ENCODE data around the gene RIN2.
"Not testable (repeated sequence)": the region's sequence is repeated elsewhere in the genome, so short reads cannot be mapped to it uniquely, and the experiment has no call there.

RIN2 gene

DNA sequence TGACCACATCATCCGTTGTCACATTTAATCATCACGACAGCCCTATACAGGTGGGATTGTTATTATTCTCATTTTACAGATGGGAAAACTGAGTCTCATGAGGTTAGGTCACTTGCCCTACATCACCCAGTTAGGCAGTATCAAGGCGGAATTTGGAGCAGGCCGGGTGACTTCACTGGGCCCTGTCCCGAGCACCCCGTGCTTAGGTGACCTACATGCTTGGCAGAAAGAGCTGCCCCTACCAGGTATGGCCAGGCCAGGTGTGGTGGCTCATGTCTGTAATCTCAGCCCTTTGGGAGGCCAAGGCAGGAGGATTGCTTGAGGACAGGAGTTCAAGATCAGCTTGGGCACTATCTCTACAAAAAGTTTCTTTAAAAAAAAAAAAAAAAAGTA, 44.0 kb downstream of the RIN2 start:
- DNase-seq (ENCODE audit: low read depth, low spot score), result no peak
- H3K4me1 ChIP-seq (ENCODE audit: insufficient read depth, insufficient read length), result no peaks in the 10 kb centered on the region
- H3K9me3 ChIP-seq (ENCODE audit: insufficient read depth, low read length), result no peaks in the 10 kb centered on the region
- no peak overlapping the region for H3K4me3 ChIP-seq (ENCODE audit: insufficient read length, low read depth)
- H3K27me3 ChIP-seq (ENCODE audit: insufficient read depth, insufficient read length), result no peaks in the 10 kb centered on the region
- no peak overlapping the region for H3K9ac ChIP-seq (ENCODE audit: insufficient read length, low read depth)
- TF ChIP-seq SUZ12 (IDR thresholded peaks at IDR 0.05; ENCODE audit: extremely low read depth, insufficient read depth, insufficient read length), result no peak
- TF ChIP-seq ZNF274 (IDR thresholded peaks at IDR 0.05; ENCODE audit: low read depth, low read length), result no peak
- no peak for TF ChIP-seq YY1 (IDR thresholded peaks at IDR 0.05; ENCODE audit: insufficient read depth, insufficient read length)
- peaks cover 5% of the 10 kb centered on the region for H3K36me3 ChIP-seq (ENCODE audit: insufficient read depth, insufficient read length, low read length)

DNA sequence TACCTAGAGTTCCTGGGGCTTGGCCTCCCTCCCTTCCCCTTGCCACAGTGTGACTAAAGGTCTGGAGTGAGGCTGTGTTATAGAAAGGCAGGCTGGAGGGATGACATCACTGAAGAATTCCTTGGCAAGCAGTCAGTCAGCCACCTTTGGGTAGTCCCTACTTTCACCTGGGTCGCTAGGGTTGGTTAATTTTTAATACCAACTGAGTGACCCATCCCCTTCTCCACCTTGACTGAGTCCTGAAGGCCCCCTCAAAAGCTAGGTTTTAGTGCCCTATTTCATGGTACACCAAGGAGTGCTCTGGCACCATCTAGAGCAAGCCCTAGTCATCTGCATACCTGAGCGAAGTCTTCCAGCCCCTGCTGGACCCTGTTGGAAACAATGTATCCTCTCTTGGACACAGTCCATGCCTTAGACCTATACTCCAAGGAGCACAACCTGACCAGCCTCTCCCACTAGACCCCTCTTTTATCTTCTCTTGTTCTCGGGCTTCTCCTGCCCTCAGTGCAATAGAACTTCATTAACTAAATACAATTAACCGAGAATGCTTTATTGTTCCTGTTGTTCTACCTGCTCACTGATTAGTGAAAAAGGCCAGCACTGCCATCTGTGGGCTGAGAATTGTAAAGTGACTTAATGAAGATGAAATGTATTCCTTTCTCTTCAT, 44.6 kb downstream of the RIN2 start:
- TF ChIP-seq ZNF274 (IDR thresholded peaks at IDR 0.05; ENCODE audit: low read depth, low read length) (no peak), YY1 (IDR thresholded peaks at IDR 0.05; ENCODE audit: insufficient read depth, insufficient read length) (no peak), SUZ12 (IDR thresholded peaks at IDR 0.05; ENCODE audit: extremely low read depth, insufficient read depth, insufficient read length) (no peak)
- H3K9me3 ChIP-seq (ENCODE audit: insufficient read depth, low read length), result no peaks in the 10 kb centered on the region
- H3K27me3 ChIP-seq (ENCODE audit: insufficient read depth, insufficient read length), result no peaks in the 10 kb centered on the region
- DNase-seq (ENCODE audit: low read depth, low spot score), result no peak
- no peaks in the 10 kb centered on the region for H3K4me1 ChIP-seq (ENCODE audit: insufficient read depth, insufficient read length)
- no peak overlapping the region for H3K4me3 ChIP-seq (ENCODE audit: insufficient read length, low read depth)
- peaks cover 5% of the 10 kb centered on the region for H3K36me3 ChIP-seq (ENCODE audit: insufficient read depth, insufficient read length, low read length)
- H3K9ac ChIP-seq (ENCODE audit: insufficient read length, low read depth), result no peak overlapping the region

DNA sequence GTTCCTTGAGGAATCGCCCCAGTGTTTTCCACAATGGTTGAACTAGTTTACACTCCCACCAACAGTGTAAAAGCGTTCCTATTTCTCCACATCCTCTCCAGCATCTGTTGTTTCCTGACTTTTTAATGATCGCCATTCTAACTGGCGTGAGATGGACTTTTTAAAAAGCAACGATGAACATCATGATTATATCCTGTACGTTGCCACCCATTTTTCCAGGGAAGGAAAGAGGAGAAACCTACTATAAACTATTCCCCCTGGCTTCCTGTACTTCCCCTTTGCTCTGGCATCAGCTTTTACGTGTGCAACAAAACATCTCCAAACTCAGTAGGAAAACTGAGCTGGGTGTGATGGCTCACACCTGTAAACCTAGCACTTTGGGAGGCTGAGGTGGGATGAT, 48.2 kb downstream of the RIN2 start:
- DNase-seq (ENCODE audit: low read depth, low spot score); H3K27me3 ChIP-seq (ENCODE audit: insufficient read depth, insufficient read length); H3K4me1 ChIP-seq (ENCODE audit: insufficient read depth, insufficient read length); H3K4me3 ChIP-seq (ENCODE audit: insufficient read length, low read depth); H3K36me3 ChIP-seq (ENCODE audit: insufficient read depth, insufficient read length, low read length); H3K9me3 ChIP-seq (ENCODE audit: insufficient read depth, low read length); H3K9ac ChIP-seq (ENCODE audit: insufficient read length, low read depth): not testable (repeated sequence)

DNA sequence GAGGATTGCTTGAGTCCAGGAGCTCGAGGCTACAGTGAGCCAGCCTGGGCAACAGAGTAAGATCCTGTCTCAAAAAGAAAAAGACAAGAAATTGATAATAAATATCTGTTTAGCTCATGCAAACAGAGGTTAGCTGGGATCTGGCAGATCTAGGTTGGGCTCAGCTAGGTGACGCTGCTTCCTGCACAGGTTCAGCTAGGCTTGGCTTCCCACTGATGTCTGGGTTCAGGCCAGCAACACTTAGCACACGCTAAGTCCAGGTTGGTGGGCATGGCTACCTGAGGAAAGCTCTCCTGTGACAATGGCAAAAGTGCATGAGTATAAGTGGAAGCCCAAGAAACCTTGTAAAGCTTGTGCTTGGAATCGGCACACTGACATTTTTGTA, 48.7 kb downstream of the RIN2 start:
- Histone ChIP-seq H3K27me3 (ENCODE audit: insufficient read depth, insufficient read length) (no peaks in the 10 kb centered on the region), H3K9ac (ENCODE audit: insufficient read length, low read depth) (no peak overlapping the region), H3K4me1 (ENCODE audit: insufficient read depth, insufficient read length) (no peaks in the 10 kb centered on the region), H3K36me3 (ENCODE audit: insufficient read depth, insufficient read length, low read length) (no peaks in the 10 kb centered on the region), H3K4me3 (ENCODE audit: insufficient read length, low read depth) (no peak overlapping the region), H3K9me3 (ENCODE audit: insufficient read depth, low read length) (no peaks in the 10 kb centered on the region)
- TF ChIP-seq YY1 (IDR thresholded peaks at IDR 0.05; ENCODE audit: insufficient read depth, insufficient read length) (no peak), SUZ12 (IDR thresholded peaks at IDR 0.05; ENCODE audit: extremely low read depth, insufficient read depth, insufficient read length) (no peak), ZNF274 (IDR thresholded peaks at IDR 0.05; ENCODE audit: low read depth, low read length) (no peak)
- DNase-seq (ENCODE audit: low read depth, low spot score), result no peak

DNA sequence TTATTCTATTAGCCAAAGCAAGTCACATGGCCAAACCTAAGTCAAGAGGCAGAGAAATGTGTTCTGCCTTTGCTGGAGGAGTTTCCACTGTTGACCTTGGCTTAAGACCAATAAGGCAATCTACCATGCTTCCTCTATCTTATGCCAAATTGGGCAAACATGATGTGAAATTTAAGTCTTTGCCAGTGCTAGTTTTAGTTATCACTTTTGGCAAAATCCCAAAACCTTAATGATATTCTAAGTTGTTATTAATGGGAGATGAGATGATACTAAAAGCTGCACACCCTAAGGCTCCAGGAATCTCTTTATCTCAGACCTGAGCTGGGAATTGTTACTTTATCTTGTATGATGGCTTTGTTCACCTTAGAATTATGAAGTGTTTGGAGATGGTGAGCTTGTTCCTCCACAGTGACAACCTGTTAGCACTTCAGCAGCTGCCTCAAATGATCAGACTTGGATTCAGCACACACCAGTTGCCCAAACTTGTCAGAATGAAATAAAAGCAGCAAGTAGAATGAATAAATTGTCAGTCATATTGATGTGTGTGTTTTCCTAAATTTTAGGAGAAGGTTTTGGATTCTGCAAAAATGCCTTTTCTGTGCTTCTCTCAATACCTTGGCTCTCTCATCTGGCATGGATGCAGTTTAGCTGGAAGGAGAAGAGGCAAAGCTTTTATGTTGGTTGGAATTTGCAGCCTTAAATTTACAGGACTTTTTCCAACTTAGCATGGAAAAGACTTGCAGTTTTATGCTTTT, 49.3 kb downstream of the RIN2 start:
- Histone ChIP-seq H3K4me3 (ENCODE audit: insufficient read length, low read depth) (no peak overlapping the region), H3K4me1 (ENCODE audit: insufficient read depth, insufficient read length) (no peaks in the 10 kb centered on the region), H3K9me3 (ENCODE audit: insufficient read depth, low read length) (no peaks in the 10 kb centered on the region), H3K36me3 (ENCODE audit: insufficient read depth, insufficient read length, low read length) (no peaks in the 10 kb centered on the region), H3K27me3 (ENCODE audit: insufficient read depth, insufficient read length) (no peaks in the 10 kb centered on the region), H3K9ac (ENCODE audit: insufficient read length, low read depth) (no peak overlapping the region)
- DNase-seq (ENCODE audit: low read depth, low spot score), result no peak
- TF ChIP-seq YY1 (IDR thresholded peaks at IDR 0.05; ENCODE audit: insufficient read depth, insufficient read length) (no peak), ZNF274 (IDR thresholded peaks at IDR 0.05; ENCODE audit: low read depth, low read length) (no peak), SUZ12 (IDR thresholded peaks at IDR 0.05; ENCODE audit: extremely low read depth, insufficient read depth, insufficient read length) (no peak)
